GM20431 (cell line): Measurements from ENCODE around the gene PPP1R15A.
"Not testable (repeated sequence)": the region's sequence is repeated elsewhere in the genome, so short reads cannot be mapped to it uniquely, and the experiment has no call there.

ENCODE experiments used
- in situ Hi-C: fragments of 300-500 bp; cut with MseI, MboI; formaldehyde crosslinking; loops from one replicate; pipeline ENCODE4 v1.15.0; 2020; ENCODE audit warnings: low sequenced_read_pairs; ENCODE audit not compliant: unreplicated experiment

The PPP1R15A gene

DNA sequence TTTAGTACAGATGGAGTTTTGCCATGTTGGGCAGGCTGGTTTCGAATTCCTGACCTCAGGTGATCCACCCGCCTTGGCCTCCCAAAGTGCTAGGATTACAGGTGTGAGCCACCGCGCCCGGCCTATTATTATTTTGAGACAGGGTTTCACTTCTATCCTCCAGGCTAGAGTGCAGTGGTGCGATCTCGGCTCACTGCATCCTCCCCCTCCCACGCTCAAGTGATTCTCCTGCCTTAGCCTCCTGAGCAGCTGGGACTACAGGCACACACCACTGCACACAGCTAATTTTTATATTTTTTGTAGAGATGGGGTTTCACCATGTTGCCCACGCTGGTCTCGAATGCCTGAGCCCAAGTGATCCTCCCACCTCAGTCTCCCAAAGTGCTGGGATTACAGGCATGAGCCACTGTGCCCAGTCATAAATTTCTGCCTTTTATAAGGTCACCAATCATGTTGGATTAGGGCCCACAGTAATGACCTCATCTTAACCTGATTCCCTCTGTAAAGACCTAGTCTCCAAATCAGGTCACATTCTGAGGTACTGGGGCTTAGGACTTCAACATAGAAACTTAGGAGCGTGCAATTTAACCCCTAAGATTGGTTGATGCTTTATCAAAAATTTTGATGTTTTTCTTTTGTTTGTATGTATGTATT is 37.3 kb downstream of the PPP1R15A start:
- in situ Hi-C loops: not testable (repeated sequence)

DNA sequence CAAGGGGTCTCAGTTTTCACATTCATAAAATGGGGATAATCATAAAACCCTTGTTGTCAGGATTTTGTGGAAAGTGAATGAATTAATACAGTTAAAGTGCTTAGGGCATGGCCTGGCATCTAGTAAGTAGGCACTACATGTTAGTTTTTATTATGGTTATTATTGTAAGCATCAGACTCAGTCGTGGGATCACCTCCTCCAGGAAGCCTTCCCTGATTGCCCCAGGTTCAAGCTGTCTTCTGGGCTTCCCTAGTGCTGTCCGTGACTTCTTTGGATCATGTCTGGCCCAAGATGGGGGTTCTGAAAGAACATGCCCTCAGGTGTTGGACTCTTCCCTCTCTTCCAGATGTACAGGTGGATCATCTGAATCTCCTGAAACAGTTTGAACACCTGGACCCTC is 38.6 kb downstream of the PPP1R15A start:
- in situ Hi-C loops: no loop called here

DNA sequence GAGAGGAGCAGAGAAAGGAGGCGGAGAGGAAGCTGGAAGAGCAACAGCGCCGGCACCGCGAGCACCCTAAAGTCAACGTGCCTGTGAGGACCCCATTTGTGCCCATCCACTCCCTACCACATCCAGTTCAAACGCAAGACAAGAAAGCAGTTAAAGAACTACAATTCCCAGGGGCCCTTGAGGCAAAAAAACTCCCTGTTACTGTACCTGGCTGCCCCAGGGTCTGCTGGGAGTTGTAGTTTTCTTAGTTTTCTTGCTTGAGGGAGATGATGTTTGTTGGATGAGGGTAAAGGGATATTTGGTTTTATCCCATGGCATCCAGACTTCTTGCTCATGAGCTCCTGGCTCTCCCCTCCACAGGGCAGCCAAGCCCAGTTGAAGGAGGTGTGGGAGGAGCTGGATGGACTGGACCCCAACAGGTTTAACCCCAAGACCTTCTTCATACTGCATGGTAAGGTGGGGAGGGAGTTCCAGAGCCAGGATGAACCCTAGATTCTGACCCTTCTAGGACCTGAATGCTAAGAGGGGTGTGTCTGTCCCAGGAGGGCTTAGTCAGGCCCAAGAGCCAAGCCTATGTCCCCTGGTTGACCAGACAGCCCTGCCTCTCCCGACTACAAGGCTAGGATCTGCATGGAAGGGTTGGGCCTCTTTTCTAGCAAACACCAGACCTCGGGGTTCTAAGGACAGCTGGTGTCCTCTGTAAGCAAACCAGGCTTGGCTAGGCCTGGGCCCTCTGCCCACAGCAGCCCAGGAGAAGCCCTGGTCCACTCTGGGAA is 41.1 kb downstream of the PPP1R15A start:
- in situ Hi-C loops: no loop called here

DNA sequence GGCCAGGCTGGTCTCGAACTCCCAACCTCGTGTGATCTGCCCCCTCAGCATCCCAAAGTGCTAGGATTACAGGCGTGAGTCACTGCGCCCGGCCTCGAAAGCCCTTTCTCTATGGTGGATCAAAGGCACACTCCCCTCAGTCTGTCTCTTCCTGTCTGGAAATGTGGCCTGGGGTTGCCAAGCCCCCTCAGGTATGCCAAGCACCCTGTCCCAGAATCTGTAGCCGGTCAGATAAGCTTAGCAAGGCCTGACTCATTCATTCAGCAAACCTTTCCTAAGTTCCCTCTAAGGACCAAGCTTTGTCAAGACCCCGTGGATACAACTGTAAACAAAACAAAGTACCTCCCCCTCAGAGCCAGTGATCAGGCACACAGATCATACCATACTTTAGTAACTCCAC is 42.0 kb downstream of the PPP1R15A start:
- in situ Hi-C loops: no loop called here

DNA sequence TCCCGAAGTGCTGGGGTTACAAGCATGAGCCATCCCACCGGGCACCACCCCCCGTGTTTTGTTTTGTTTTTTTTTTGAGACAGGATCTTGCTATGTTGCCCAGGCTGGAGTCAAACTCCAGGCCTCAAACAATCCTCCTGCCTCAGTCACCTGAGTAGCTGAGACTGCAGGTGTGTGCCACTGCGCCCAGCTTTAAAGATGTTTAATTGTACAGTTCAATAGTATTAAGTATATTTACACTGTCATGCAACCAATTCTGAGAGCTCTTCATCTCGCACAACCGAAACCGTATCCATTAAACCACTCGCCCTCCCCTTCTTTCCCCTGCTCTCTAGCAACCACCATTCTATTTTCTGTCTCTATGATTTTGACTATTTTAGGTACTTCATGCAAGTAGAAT is 43.5 kb downstream of the PPP1R15A start:
- in situ Hi-C loops: no loop called here

DNA sequence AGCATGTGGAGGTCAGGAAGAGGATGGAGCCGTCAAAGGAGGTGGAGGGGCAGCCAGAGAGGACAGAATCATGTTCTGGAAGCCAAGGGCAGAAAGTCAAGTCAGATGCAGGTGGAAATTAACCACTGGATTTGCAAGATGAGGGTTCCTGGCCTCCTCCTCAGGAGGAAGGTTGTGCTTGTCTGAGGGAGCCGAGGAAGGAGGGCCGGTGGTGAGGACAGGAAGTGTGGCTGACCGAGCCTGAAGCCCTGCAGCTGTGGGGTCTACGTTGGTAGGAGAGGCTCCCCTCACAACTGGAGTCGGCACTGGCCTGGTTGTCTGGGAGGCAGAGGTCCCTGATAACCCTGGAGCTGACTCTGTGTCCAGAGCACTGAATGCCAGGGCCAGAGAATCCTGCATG is 45.9 kb downstream of the PPP1R15A start:
- in situ Hi-C loops: no loop called here

DNA sequence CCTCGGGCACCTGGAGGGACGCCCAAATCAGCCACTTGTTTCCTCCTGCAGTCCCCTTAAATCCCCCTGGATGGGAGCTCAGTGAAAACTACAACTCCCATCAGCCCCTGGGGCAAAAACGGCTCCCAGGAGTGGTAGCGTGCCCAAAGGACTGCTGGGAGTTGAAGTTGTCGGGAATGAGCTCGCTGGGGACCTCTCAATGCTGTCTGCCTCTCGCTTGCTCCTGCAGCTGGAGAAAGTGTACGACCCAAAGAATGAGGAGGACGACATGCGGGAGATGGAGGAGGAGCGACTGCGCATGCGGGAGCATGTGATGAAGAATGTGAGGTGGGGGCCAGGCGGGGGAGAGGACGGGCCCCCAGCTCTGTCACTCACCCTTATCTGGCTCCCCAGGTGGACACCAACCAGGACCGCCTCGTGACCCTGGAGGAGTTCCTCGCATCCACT is 46.6 kb downstream of the PPP1R15A start:
- in situ Hi-C loops: no loop called here

DNA sequence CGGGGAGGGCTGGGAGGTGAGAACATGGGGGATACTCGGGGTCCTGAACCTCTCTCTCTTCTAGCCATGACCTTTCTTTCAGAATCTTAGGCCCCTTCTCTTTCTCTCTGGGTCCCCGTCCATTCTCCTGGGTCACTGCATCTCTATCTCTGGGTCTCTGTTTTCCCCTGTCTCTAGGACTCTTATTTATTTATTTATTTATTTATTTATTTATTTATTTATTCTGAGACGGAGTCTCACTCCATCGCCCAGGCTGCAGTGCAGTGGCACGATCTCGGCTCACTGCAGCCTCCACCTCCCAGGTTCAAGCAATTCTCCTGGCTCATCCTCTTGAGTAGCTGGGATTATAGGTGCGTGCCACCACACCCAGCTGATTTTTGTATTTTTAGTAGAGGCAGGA is 47.0 kb downstream of the PPP1R15A start:
- in situ Hi-C loops: not testable (repeated sequence)

DNA sequence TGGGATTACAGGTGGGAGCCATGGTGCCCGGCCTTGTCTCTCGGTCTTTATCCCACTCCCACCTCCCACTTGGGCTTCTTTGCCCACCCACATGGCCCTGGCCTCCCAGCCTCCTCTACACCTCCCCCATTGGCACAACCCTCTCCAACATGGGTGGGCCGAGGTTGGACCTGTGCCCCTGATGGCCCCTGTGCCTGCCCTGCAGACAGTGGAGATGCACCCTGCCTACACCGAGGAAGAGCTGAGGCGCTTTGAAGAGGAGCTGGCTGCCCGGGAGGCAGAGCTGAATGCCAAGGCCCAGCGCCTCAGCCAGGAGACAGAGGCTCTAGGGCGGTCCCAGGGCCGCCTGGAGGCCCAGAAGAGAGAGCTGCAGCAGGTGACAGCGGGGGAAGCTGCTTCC is 48.7 kb downstream of the PPP1R15A start:
- in situ Hi-C loops: no loop called here

DNA sequence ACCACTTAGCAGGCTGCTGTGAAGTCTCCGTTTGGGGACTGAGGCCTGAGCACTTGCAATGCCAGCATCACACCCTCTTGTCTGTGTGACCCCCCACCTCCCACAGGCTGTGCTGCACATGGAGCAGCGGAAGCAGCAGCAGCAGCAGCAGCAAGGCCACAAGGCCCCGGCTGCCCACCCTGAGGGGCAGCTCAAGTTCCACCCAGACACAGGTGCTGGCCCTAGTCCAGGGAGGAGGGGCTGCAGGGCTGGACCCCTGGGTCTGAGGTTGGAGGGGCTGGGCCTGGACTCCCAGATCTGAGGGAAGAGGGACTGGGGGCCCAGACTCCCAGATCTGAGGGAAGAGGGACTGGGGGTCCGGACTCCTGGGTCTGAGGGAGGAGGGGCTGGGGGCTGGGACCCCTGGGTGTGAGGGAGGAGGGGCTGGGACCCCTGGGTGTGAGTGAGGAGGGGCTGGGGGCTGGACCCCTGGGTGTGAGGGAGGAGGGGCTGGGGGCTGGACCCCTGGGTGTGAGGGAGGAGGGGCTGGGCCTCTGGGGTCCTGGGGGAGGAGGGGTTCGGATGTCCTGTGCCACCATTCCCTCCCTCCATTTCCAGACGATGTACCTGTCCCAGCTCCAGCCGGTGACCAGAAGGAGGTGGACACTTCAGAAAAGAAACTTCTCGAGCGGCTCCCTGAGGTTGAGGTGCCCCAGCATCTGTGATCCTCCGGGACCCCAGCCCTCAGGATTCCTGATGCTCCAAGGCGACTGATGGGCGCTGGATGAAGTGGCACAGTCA is 49.7 kb downstream of the PPP1R15A start:
- in situ Hi-C loops: no loop called here

DNA sequence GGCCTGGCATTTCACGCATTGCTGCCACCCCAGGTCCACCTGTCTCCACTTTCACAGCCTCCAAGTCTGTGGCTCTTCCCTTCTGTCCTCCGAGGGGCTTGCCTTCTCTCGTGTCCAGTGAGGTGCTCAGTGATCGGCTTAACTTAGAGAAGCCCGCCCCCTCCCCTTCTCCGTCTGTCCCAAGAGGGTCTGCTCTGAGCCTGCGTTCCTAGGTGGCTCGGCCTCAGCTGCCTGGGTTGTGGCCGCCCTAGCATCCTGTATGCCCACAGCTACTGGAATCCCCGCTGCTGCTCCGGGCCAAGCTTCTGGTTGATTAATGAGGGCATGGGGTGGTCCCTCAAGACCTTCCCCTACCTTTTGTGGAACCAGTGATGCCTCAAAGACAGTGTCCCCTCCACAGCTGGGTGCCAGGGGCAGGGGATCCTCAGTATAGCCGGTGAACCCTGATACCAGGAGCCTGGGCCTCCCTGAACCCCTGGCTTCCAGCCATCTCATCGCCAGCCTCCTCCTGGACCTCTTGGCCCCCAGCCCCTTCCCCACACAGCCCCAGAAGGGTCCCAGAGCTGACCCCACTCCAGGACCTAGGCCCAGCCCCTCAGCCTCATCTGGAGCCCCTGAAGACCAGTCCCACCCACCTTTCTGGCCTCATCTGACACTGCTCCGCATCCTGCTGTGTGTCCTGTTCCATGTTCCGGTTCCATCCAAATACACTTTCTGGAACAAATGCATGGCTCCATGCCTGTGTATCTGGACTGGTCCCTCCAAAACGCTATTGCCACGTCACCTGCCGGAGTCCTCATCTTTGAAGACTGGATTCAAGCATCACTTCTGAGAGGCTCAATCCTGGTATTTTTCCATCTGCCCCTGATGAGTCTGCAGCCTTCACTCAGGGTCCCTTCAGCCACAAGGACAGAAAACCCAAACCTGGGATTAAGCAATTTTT is 50.6 kb downstream of the PPP1R15A start:
- in situ Hi-C loops: no loop called here

DNA sequence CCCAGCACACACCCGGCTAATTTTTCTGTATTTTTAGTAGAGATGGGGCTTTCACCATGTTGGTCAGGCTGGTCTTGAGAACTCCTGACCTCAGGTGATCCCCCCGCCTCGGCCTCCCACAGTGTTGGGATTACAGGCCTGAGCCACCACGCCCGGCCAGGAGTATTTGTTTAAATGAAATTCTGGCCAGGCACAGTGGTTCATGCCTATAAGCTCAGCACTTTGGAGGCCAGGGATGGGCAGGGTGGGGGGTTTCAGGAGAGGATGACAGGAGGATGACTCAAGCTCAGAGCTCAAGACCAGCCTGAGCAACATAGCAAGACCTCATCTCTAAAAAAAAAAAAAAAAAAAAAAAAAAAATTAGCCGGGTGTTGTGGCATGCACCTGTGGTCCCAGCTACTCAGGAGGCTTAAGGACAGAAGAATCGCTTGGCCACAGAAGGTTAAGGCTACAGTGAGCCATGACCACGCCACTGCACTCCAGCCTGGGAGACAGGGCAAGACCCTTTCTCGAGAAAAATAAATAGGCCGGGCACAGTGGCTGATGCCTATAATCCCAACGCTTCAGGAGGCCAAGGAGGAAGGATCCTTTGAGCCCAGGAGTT is 53.1 kb downstream of the PPP1R15A start:
- in situ Hi-C loops: no loop called here
